ENCODE data around the gene UQCRH.

Gene UQCRH

DNA sequence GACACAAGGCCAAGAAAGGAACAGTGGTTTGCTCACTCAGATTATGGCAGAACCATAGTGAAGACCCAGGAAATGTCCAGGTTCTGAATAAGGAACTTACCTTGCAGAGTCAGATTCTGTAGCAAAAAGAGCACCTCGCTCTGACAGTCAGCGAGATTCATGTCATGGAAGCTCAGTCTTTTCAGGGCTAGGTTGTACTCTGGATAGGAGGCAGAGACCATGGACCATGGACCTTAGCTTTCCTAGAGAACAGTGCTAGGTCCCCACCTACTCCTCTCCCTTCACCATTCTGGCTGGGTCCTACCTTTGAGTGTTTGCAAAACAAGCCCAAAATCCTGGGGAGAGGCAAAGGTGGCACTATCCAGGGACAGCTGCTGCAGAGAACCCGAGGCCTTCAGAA, 23.4 kb upstream of the UQCRH start:
- Histone ChIP-seq H3K27me3 (ENCODE audit: insufficient read depth, low read length) (no peaks in the 10 kb centered on the region), H3K4me1 (ENCODE audit: control insufficient read depth, insufficient read depth, low read length, unreplicated experiment) (peaks cover 6% of the 10 kb centered on the region), H3K4me3 (ENCODE audit: low read depth, low read length) (no peak overlapping the region), H3K27ac (ENCODE audit: low read depth, low read length) (no peak overlapping the region), H3K79me2 (ENCODE audit: control insufficient read depth, insufficient read depth, low read length, unreplicated experiment) (no peaks in the 10 kb centered on the region), H3K36me3 (ENCODE audit: insufficient read depth, low read length) (peaks cover 43% of the 10 kb centered on the region), H2AFZ (ENCODE audit: low read length, unreplicated experiment) (no peak overlapping the region)

- H2AFZ ChIP-seq (ENCODE audit: low read length, unreplicated experiment), result no peak overlapping the region
- H3K4me1 ChIP-seq (ENCODE audit: control insufficient read depth, insufficient read depth, low read length, unreplicated experiment), result peaks cover 6% of the 10 kb centered on the region
- H3K4me3 ChIP-seq (ENCODE audit: low read depth, low read length), result no peak overlapping the region
- H3K79me2 ChIP-seq (ENCODE audit: control insufficient read depth, insufficient read depth, low read length, unreplicated experiment), result no peaks in the 10 kb centered on the region
- no peaks in the 10 kb centered on the region for H3K27me3 ChIP-seq (ENCODE audit: insufficient read depth, low read length)
- H3K27ac ChIP-seq (ENCODE audit: low read depth, low read length), result no peak overlapping the region
- H3K36me3 ChIP-seq (ENCODE audit: insufficient read depth, low read length), result peaks cover 38% of the 10 kb centered on the region
Measured at GRCh38 chr1:46281021-46281420, 22.5 kb upstream of the UQCRH start.

- peaks cover 32% of the 10 kb centered on the region for H3K36me3 ChIP-seq (ENCODE audit: insufficient read depth, low read length)
- no peaks in the 10 kb centered on the region for H3K27me3 ChIP-seq (ENCODE audit: insufficient read depth, low read length)
- no peak overlapping the region for H3K4me3 ChIP-seq (ENCODE audit: low read depth, low read length)
- peaks cover 19% of the 10 kb centered on the region for H3K4me1 ChIP-seq (ENCODE audit: control insufficient read depth, insufficient read depth, low read length, unreplicated experiment)
- peak overlapping the region; percentile 12; the same call in 1 of the 2 replicates for H3K27ac ChIP-seq (ENCODE audit: low read depth, low read length)
- no peaks in the 10 kb centered on the region for H3K79me2 ChIP-seq (ENCODE audit: control insufficient read depth, insufficient read depth, low read length, unreplicated experiment)
- no peak overlapping the region for H2AFZ ChIP-seq (ENCODE audit: low read length, unreplicated experiment)
Measured at GRCh38 chr1:46284058-46284457, 19.4 kb upstream of the UQCRH start.

DNA sequence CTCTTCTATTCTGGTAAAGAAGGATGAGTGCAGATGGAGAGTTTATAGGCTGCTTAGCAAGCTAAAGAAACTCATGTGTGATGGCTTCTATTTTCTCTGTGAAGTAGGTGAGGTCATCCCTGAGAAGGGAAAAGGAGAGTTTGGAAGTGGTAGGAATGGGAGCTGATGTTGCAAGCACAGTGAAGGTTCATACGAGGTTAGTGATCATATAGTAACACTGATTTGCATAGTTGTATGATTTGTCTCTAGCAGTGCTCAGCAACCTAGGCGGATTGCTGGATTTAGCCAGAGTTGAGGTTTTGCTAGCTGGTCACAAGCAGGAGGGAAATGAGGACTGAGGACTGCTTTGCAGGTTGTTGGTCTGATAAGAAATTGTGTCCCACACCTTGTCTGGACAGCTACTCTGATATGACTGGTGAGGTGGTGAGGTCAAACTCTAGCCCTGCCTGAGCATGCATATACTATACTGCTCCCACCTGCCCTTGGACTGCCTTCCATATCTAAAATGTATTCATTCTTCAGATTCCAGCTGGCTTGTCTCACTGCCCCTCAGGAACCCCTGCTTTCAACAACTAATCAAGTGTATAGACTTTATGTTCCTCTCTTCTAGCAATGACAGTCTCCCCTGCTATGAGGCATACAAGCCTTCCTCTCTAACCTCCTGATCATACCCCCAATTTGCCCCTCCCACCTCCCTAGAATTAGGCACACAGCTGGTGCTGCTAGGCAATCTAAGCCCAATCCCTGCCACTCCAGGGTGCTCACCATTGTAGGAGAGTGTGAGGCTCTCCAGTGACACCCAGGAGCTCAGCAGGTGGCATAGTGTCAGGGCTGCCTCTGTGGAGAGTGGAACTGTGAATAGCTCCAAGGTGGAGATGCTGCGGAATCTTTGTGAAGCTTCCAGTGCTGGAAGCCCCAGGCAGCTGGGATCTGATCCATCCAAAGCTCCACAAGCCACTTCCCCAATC, 18.6 kb upstream of the UQCRH start:
- Histone ChIP-seq H3K79me2 (ENCODE audit: control insufficient read depth, insufficient read depth, low read length, unreplicated experiment) (no peaks in the 10 kb centered on the region), H2AFZ (ENCODE audit: low read length, unreplicated experiment) (no peak overlapping the region), H3K27me3 (ENCODE audit: insufficient read depth, low read length) (no peaks in the 10 kb centered on the region), H3K27ac (ENCODE audit: low read depth, low read length) (peak overlapping the region; percentile 12; the same call in 1 of the 2 replicates), H3K36me3 (ENCODE audit: insufficient read depth, low read length) (peaks cover 26% of the 10 kb centered on the region), H3K4me1 (ENCODE audit: control insufficient read depth, insufficient read depth, low read length, unreplicated experiment) (peaks cover 27% of the 10 kb centered on the region), H3K4me3 (ENCODE audit: low read depth, low read length) (no peak overlapping the region)

DNA sequence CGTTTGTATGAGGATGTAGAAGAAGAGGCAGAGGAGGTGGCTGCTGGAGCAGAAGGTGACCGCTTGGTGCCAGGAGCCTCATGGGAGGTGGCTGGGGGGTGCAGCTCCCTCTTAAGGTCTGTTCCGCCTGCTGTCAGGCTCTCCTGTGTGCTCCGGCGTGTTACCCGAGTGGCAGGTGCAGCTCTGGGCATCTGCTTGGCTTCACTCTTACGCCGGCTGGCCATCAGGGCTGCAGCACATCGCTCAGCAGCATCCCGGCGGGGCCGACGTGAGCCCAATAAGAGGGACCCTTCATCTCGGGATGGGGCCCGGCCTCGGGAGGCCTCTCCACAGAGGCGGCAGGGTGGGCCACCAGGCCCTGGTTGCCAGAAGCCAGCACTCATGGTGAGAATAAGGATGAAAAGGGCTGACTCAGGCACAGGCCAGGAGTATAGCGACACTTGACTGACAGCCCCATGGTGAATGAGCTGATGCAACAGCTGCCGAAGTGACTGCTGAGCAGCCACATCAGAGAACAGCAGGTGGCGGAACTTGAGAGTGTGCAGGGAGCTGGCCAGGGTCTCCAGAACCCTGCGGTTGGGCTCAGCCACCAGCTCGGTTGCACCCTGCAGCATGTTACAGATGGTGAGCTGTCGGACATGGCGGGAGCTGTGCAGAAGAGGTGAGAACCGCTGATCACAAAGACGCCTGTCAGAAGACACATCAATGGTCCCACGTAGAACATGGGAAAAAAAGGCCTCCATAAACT, 17.6 kb upstream of the UQCRH start:
- Histone ChIP-seq H3K4me3 (ENCODE audit: low read depth, low read length) (no peak overlapping the region), H3K36me3 (ENCODE audit: insufficient read depth, low read length) (peaks cover 18% of the 10 kb centered on the region), H3K79me2 (ENCODE audit: control insufficient read depth, insufficient read depth, low read length, unreplicated experiment) (no peaks in the 10 kb centered on the region), H2AFZ (ENCODE audit: low read length, unreplicated experiment) (no peak overlapping the region), H3K4me1 (ENCODE audit: control insufficient read depth, insufficient read depth, low read length, unreplicated experiment) (peaks cover 27% of the 10 kb centered on the region), H3K27ac (ENCODE audit: low read depth, low read length) (no peak overlapping the region), H3K27me3 (ENCODE audit: insufficient read depth, low read length) (no peaks in the 10 kb centered on the region)

DNA sequence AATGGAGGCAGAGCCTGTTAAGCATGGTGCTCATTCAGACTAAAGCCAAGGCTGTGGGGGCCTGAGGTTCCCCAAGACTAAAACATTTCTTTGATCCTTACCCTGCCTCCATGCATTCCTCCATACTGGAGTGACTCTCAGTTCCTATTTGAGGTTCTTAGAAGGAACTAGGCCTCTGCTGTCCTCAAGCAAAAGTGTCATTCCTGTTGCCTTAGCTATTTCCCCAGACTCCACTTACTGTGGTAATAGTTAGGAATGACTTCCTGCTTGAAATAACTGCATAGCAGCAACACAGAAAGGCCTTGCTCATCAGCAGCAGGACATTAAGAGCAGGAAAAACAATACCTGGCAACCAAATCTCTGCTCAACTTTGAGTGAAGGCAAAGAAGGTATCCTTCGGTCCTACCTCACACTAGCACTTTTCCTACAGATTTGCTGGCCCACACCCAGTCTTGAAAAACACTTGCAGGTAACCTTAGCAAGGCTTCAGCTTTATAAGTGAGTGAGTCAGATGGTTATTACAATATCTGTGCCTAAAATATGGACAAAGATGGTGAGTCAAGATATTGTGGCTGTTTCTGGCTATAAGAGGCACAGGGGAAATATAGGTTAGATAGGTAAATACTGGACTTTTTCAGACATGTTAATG, 14.9 kb upstream of the UQCRH start:
- Histone ChIP-seq H3K27me3 (ENCODE audit: insufficient read depth, low read length) (no peaks in the 10 kb centered on the region), H3K79me2 (ENCODE audit: control insufficient read depth, insufficient read depth, low read length, unreplicated experiment) (no peaks in the 10 kb centered on the region), H3K4me1 (ENCODE audit: control insufficient read depth, insufficient read depth, low read length, unreplicated experiment) (peaks cover 27% of the 10 kb centered on the region), H3K27ac (ENCODE audit: low read depth, low read length) (peak overlapping the region; percentile 64), H3K36me3 (ENCODE audit: insufficient read depth, low read length) (peaks cover 16% of the 10 kb centered on the region), H2AFZ (ENCODE audit: low read length, unreplicated experiment) (no peak overlapping the region), H3K4me3 (ENCODE audit: low read depth, low read length) (no peak overlapping the region)

GRCh38 chr1:46289134-46289494, 14.4 kb upstream of the UQCRH start:
- H3K79me2 ChIP-seq (ENCODE audit: control insufficient read depth, insufficient read depth, low read length, unreplicated experiment), result no peaks in the 10 kb centered on the region
- no peak overlapping the region for H2AFZ ChIP-seq (ENCODE audit: low read length, unreplicated experiment)
- peaks cover 27% of the 10 kb centered on the region for H3K4me1 ChIP-seq (ENCODE audit: control insufficient read depth, insufficient read depth, low read length, unreplicated experiment)
- peaks cover 16% of the 10 kb centered on the region for H3K36me3 ChIP-seq (ENCODE audit: insufficient read depth, low read length)
- H3K27ac ChIP-seq (ENCODE audit: low read depth, low read length), result peak overlapping the region; percentile 64
- no peaks in the 10 kb centered on the region for H3K27me3 ChIP-seq (ENCODE audit: insufficient read depth, low read length)
- H3K4me3 ChIP-seq (ENCODE audit: low read depth, low read length), result no peak overlapping the region

DNA sequence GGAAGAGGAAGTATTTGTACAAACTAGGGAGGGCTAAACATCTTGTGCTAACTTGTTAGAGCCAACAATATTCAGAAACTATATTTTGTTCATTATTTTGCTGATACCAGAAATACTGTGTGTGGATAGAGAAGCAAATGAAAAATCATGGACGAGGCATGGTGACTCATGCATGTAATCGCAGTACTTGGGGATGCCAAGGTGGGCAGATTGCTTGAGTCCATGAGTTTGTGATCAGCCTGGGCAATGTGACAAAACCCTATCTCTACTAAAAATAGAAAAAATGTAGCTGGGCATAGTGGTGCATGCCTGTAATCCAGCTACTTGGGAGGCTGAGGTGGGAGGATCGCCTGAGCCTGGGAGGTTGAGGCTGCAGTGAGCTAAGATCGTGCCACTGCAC, 13.5 kb upstream of the UQCRH start:
- Histone ChIP-seq H3K4me1 (ENCODE audit: control insufficient read depth, insufficient read depth, low read length, unreplicated experiment) (peaks cover 22% of the 10 kb centered on the region), H3K79me2 (ENCODE audit: control insufficient read depth, insufficient read depth, low read length, unreplicated experiment) (no peaks in the 10 kb centered on the region), H3K27me3 (ENCODE audit: insufficient read depth, low read length) (no peaks in the 10 kb centered on the region), H3K27ac (ENCODE audit: low read depth, low read length) (peak overlapping the region; percentile 64), H3K36me3 (ENCODE audit: insufficient read depth, low read length) (peaks cover 14% of the 10 kb centered on the region), H3K4me3 (ENCODE audit: low read depth, low read length) (no peak overlapping the region), H2AFZ (ENCODE audit: low read length, unreplicated experiment) (no peak overlapping the region)

DNA sequence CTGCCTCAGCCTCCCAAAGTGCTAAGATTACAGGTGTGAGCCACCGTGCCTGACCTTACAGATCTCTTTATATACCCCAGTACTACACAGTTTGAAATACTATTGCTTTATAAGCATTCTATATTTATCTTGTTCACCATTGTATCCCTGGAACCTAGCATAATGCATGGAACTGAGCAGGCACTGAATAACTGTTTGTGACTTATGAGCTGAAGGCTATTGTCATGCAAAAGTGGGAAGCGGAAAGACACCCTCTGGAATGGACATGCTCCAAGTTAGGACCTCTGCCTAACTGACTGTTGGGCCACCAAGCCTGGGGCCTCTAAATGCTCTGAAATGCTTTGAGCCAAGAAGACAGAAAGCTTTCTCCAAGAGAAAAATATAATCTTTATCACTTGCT, 8.2 kb upstream of the UQCRH start:
- no peak overlapping the region for H3K27ac ChIP-seq (ENCODE audit: low read depth, low read length)

GRCh38 chr1:46298387-46298786, 5.1 kb upstream of the UQCRH start:
- Histone ChIP-seq H3K27me3 (ENCODE audit: insufficient read depth, low read length) (no peaks in the 10 kb centered on the region), H3K79me2 (ENCODE audit: control insufficient read depth, insufficient read depth, low read length, unreplicated experiment) (peaks cover 65% of the 10 kb centered on the region), H3K4me1 (ENCODE audit: control insufficient read depth, insufficient read depth, low read length, unreplicated experiment) (peaks cover 16% of the 10 kb centered on the region), H3K27ac (ENCODE audit: low read depth, low read length) (no peak overlapping the region), H2AFZ (ENCODE audit: low read length, unreplicated experiment) (no peak overlapping the region), H3K36me3 (ENCODE audit: insufficient read depth, low read length) (peaks cover 26% of the 10 kb centered on the region), H3K4me3 (ENCODE audit: low read depth, low read length) (no peak overlapping the region)

More for the DNA sequence above, 8.2 kb upstream of the UQCRH start:
- H3K4me3 ChIP-seq (ENCODE audit: low read depth, low read length), result no peak overlapping the region
- peaks cover 29% of the 10 kb centered on the region for H3K36me3 ChIP-seq (ENCODE audit: insufficient read depth, low read length)
- H3K4me1 ChIP-seq (ENCODE audit: control insufficient read depth, insufficient read depth, low read length, unreplicated experiment), result peaks cover 10% of the 10 kb centered on the region
- H3K79me2 ChIP-seq (ENCODE audit: control insufficient read depth, insufficient read depth, low read length, unreplicated experiment), result peaks cover 38% of the 10 kb centered on the region
- H2AFZ ChIP-seq (ENCODE audit: low read length, unreplicated experiment), result no peak overlapping the region
- H3K27me3 ChIP-seq (ENCODE audit: insufficient read depth, low read length), result no peaks in the 10 kb centered on the region
